Ishikawa (cell line): Measurements from ENCODE around the gene F11R.

ENCODE experiments used
- CEBPB ChIP-seq: IDR thresholded peaks from 2 replicates; pipeline ENCODE4 v1.6.1; 2012
- CREB1 ChIP-seq: IDR thresholded peaks from 2 replicates; pipeline ENCODE4 v1.6.1; 2012; ENCODE audit warnings: low read depth
- EGR1 ChIP-seq: IDR thresholded peaks from 2 replicates; pipeline ENCODE4 v1.6.1; 2012
- EP300 ChIP-seq: IDR thresholded peaks from 2 replicates; pipeline ENCODE4 v1.6.1; 2012; ENCODE audit warnings: borderline replicate concordance
- FOXM1 ChIP-seq: IDR thresholded peaks from 2 replicates; pipeline ENCODE4 v1.6.1; 2012; ENCODE audit warnings: low read depth, borderline replicate concordance
- NFIC ChIP-seq: IDR thresholded peaks from 2 replicates; pipeline ENCODE4 v1.6.1; 2012
- RAD21 ChIP-seq: IDR thresholded peaks from 2 replicates; pipeline ENCODE4 v1.6.1; 2012; ENCODE audit warnings: low read depth
- TAF1 ChIP-seq: IDR thresholded peaks from 2 replicates; pipeline ENCODE4 v1.6.1; 2012; ENCODE audit warnings: low read depth, mild to moderate bottlenecking
- TEAD4 ChIP-seq: IDR thresholded peaks from 2 replicates; pipeline ENCODE4 v1.6.1; 2012
- USF1 ChIP-seq: IDR thresholded peaks from 2 replicates; pipeline ENCODE4 v1.6.1; 2012
- YY1 ChIP-seq: IDR thresholded peaks from 2 replicates; pipeline ENCODE4 v1.6.1; 2012; ENCODE audit warnings: low read depth
- TF ChIP-seq, protein P1 (sequence below): IDR thresholded peaks from 2 replicates; pipeline ENCODE4 v1.6.1; 2012
- TF ChIP-seq, protein P2 (sequence below): IDR thresholded peaks from 2 replicates; pipeline ENCODE4 v1.6.1; 2012; ENCODE audit warnings: low read depth, mild to moderate bottlenecking

- TF ChIP-seq EP300 (no peak), NFIC (no peak), RAD21 (no peak), YY1 (no peak), CREB1 (no peak), FOXM1 (no peak), USF1 (no peak), CEBPB (no peak), TAF1 (no peak), EGR1 (no peak), TEAD4 (no peak)
- TF ChIP-seq, protein P1, sequence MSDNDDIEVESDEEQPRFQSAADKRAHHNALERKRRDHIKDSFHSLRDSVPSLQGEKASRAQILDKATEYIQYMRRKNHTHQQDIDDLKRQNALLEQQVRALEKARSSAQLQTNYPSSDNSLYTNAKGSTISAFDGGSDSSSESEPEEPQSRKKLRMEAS, result no peak
- TF ChIP-seq, protein P2, sequence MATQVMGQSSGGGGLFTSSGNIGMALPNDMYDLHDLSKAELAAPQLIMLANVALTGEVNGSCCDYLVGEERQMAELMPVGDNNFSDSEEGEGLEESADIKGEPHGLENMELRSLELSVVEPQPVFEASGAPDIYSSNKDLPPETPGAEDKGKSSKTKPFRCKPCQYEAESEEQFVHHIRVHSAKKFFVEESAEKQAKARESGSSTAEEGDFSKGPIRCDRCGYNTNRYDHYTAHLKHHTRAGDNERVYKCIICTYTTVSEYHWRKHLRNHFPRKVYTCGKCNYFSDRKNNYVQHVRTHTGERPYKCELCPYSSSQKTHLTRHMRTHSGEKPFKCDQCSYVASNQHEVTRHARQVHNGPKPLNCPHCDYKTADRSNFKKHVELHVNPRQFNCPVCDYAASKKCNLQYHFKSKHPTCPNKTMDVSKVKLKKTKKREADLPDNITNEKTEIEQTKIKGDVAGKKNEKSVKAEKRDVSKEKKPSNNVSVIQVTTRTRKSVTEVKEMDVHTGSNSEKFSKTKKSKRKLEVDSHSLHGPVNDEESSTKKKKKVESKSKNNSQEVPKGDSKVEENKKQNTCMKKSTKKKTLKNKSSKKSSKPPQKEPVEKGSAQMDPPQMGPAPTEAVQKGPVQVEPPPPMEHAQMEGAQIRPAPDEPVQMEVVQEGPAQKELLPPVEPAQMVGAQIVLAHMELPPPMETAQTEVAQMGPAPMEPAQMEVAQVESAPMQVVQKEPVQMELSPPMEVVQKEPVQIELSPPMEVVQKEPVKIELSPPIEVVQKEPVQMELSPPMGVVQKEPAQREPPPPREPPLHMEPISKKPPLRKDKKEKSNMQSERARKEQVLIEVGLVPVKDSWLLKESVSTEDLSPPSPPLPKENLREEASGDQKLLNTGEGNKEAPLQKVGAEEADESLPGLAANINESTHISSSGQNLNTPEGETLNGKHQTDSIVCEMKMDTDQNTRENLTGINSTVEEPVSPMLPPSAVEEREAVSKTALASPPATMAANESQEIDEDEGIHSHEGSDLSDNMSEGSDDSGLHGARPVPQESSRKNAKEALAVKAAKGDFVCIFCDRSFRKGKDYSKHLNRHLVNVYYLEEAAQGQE, result no peak
Measured at GRCh38 chr1:161054805-161055204, 33.9 kb upstream of the F11R start.
